HG03439 (cell line): ENCODE measurements around the gene IGIP.

Experiments used
- ATAC-seq: cut with Tn5 transposase; IDR thresholded peaks from one replicate; pipeline ENCODE4 v1.9.1; 2021; ENCODE audit warnings: mild to moderate bottlenecking, moderate library complexity; ENCODE audit not compliant: unreplicated experiment

IGIP gene

DNA sequence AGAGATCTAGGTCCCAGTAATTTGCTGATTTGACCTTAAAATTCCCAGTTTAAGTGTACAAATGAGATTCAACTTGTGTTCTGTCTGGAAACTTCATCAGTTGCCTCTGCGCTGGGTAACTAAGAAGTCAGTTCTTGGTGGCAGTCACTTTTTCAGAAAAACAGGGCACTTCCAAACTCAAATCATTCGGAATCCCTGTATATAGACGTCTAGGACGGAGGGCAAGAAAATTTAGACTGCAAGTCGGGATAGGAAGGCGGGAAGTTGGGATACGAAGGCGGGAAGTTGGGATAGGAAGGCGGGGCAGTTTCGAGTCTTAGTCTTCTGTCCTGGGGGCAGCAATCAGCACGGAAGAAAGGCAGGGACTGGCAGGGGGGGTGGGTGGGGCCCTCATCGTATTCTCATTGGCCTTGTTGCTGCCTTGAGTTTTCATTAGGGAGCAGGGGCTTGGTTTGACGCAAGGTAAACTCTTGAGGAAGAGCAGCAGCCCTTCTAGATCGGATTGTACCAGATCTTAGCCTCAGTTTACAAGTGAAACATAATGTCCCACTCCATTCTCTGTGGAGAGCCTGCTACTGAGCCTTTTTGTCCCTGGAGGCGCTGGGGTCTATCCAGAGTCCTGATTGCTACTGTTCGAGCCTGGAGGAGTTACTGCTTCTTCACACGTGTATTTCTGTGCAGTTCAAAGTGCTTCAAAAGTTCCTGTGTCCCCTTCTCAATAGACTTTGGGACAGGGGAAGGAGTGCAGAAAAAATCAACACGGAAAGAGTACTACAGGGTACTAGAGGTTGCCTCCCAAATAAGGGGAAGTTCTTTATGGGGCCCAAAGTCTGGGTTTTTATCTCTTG is 14.5 kb upstream of the IGIP start:
- no peak for ATAC-seq

DNA sequence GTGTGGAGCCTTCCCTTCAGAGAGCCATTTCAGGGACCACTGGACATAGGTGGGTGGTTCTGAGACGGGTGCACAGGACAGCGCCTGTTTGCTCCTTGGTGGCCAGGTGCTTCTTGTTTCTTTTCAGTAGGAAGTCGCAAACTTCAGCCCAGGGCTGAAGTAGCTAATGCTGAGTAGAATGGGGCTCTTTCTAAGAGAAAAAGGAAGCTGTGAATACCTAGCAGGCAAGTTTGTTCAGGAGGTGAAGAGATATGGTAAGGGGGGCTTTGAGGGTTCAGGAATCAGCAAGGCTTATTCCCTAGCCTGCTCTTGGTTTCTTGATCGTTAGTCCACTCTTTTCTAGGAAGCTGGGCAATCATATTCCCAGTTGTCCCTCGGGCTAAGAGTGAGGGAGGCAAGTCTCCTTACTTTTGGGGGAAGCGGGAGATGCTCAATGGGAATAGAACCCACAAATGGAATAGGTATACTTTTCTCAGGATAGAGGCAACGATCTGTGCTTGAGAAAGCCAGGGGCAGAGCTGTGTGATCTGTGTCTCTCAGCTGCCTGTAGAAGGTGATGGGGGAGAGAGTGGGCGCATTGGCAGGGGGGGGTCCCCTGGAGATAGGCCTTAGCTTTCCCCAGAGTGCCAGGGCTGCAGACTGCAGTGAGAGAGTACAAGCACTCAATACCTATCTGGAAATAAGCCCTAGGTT is 13.7 kb upstream of the IGIP start:
- no peak for ATAC-seq

DNA sequence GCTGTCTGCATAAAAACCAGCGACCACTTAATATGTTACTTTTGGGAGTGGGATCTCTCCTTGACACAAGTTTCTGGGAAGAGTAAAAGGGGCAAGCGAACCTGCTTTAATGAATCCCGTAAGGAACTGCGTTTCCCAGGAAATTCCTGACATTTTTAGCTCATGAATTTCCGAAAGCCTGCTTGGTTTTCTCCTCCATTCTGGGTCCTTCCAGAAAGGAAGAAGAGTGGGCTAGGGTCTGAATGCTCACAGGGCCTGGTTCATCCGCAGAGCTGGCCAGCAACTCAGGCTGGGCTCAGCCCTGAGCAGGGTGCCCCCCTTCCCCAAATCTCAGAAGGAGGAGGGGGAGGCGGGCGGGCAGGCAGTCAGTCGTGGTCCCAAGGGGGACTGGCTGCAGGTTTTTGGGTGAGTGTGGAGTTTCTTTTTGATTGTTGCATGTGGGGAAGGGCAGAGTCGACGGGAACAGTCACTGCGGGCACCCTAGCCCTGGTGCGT is 13.0 kb upstream of the IGIP start:
- no peak for ATAC-seq

- ATAC-seq = peak; percentile 5
These were observed 12.5 kb upstream of the IGIP start for GRCh38 chr5:140113180-140113698.

- ATAC-seq = peak; percentile 85
These were observed 12.0 kb upstream of the IGIP start, which contains the start of gene PURA for GRCh38 chr5:140113699-140114263. Gene PURA (plus strand): TSS chr5:140114109. CDS start chr5:140114182, 73 bp downstream.

- ATAC-seq = peak; percentile 33
These were observed 11.2 kb upstream of the IGIP start for GRCh38 chr5:140114341-140115185.

DNA sequence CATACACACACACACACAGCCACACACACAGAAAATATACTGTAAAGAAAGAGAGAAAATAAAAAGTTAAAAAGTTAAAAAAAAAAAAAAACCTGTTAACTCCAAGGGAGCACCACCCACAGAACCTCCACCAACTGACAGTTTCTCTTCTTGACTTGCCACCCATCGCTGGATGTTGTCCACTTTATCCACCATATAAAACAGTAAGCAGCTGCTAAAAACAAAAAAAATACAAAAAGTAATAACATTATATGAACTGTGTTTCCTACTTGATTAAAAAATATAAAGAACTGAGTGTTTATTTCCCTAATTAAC is 10.6 kb upstream of the IGIP start:
- no peak for ATAC-seq

GRCh38 chr5:140116716-140117115 is 9.0 kb upstream of the IGIP start:
- no peak for ATAC-seq

DNA sequence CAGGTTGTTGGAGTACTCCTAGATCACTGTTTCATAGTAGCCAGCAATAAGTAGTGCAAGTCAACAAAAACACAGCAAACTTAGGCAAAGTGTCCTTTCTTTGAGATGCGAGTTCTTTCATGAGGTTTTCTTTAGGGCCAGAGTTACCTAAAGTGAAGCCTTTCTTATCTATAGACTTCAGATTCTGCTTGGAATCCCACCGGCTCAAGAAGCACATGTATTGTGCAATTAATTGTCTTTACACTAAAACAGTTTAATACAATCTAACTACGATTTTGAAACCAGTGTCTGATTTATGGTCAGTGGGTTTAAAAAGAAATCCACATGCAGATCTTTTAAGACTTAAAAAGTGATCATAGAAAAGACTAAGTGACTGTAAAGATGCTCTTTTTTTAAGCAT is 8.2 kb upstream of the IGIP start:
- ATAC-seq = no peak

- no peak for ATAC-seq
These were observed 7.3 kb upstream of the IGIP start for GRCh38 chr5:140118302-140118936.

- no peak for ATAC-seq
These were observed 727 bp downstream of the IGIP start for GRCh38 chr5:140126315-140127012.

DNA sequence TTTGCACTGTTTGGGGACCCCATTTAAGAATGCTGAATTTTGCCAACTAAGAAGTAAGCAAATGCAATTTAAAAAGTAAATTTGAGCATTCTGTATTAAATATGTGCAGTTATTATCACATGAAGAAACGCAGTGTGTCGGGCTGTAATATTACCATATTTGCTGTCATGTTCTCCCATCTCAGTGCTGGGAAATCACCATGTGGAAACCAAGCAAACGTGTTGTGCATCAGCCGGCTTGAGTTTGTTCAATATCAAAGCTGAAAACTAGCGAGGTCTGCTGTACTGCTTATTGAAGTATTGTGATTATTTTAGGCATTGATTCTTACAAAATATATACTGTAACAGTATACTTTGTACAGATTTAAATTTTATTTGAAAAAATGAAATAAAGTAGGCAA is 2.6 kb downstream of the IGIP start:
- ATAC-seq = no peak

DNA sequence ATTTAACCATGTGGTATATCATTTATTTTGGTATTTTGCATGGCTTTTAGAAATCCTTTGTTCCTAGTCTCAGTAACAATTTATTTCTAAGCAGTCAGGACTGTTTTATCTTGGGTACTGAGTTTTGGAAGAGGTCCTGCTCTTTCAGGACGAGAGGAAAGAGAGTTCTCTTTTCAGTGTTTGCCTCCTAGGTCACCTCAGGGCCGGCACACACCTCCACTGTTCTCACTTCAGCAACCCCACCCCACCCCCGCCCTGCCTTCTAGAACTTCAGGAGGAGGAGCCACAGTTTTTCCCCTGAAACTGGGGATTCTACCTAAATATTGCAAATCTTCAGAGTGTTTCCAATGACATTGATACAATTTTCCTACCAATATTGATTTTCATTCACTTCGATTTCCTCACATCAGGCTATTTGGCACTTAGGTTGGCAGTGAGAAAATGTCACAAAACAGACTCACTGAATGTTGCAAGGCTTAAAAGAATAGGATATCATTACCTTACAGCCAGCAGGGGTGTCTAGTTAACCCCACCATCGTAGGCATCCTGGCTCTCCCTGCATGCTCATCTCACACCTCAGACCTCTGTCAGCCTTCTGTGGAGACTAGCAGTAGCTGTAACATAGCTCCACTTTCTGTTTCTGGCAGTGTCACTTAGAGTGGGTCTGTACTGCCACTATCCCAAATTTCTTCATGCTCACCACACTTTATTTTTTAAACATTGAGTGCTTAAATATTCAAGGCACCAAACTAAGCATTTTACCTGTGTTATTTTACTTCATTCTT is 5.4 kb downstream of the IGIP start:
- no peak for ATAC-seq

- ATAC-seq = no peak
These were observed 6.3 kb downstream of the IGIP start for GRCh38 chr5:140131967-140132409.

DNA sequence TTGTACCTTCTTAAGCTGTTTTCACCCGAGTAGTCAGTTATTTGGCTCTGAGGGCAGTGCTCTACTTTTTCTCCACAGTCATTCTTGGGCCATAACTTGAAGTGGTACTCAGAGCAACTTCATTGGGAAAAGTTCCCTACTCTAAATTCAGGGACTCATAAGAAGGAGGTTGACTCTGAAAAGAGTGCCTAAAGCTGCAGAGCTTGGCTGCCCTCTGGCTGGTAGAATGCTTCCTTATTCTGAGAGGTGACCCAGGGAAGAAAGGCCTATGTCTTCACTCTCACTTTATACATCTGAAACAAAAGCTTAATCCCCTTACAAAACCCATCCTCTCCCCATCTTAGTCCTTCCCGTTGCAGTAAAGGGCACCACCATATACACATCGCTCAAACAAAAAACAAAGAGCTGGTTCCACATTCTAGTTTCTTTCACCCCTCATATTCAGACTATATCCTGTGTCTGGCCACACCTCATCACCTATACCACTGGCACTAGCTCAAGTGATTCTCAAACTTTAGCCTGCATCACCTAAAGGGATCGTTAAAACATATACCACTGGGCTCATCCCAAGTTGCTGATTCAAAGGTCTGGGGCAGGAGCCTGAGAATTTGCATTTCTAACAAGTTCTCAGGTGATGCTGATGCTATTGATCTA is 7.9 kb downstream of the IGIP start:
- ATAC-seq = no peak

DNA sequence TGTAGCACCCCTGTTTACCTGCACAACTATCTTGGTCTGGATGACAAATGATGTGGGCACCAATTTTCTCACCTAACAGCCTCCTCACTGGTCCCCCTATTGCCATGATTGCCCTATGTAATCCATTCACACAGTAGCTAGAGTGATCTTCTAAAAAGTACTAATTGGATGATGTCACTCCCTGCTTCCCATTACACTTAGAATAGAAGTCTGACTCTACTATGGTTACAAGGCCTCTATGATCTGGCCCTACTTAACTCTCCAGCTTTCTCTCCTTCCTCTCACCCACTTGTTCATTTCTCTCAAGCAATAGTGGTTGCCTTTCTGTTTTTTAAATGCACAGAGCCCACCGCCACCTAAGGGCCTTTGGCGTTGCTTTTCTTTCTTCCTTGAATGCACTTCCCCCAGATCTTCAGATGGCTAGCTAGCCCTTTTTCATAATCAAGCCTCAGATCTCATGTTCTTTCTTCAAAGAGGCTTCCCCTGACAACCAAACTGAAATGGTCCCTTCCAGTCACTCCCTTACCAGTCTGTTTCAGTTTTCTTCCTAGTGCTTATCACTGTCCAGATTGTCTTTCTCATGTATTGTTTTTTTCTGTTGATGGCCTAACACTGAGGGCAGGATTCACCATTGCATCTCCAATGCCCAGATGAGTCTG is 8.7 kb downstream of the IGIP start:
- no peak for ATAC-seq

GRCh38 chr5:140135127-140135526 is 9.4 kb downstream of the IGIP start:
- no peak for ATAC-seq

DNA sequence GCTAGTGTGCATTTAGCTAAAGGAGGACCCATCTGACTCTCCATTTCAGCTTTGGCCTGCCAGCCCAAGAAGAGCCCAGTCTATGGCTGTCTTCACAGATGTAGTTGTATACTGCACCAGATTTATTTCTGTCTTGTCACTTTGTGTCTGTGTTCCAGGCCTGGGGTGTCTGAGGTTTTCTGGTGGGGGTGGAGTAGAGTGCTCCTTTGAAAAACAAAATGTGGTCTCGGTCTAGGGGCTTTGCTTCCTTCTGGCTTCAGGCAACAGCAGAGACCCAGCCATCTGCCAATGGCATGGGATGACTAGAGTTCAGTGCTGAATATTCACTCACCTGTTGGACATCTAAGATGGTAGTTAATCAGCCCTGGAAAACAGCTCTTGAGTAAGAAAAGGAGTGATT is 10.9 kb downstream of the IGIP start:
- ATAC-seq = no peak
